K562 (cell line): ENCODE results near the gene CCL24. TPM values are rescaled to one million over a fixed set of nuclear protein-coding genes. Genes with fewer than 3 reads are reported as not detected.

ENCODE experiments used
- BRD4 ChIP-seq: fragments of 200-600 bp; sonication (generic); IDR thresholded peaks from 2 replicates; pipeline ENCODE4 v1.6.1; 2017; ENCODE audit warnings: inconsistent platforms
- CBFB ChIP-seq: sonication (generic); formaldehyde crosslinking; IDR thresholded peaks from 2 replicates; pipeline ENCODE4 v1.4.0; 2020; ENCODE audit warnings: mild to moderate bottlenecking, missing genetic modification reagents
- CCNT2 ChIP-seq: IDR thresholded peaks from 2 replicates; pipeline ENCODE4 v1.6.1; 2011; ENCODE audit warnings: borderline replicate concordance, low read depth, mild to moderate bottlenecking, moderate library complexity, mixed read lengths, low read length; ENCODE audit not compliant: insufficient read length; ENCODE audit errors: extremely low read depth
- GTF2F1 ChIP-seq: IDR thresholded peaks from 2 replicates; pipeline ENCODE4 v1.6.1; 2011; ENCODE audit warnings: low read depth, low read length, improper control_type of control experiment
- KDM5B ChIP-seq: fragments of 200-600 bp; sonication (generic); IDR thresholded peaks from 2 replicates; pipeline ENCODE4 v1.6.1; 2012; ENCODE audit warnings: low read depth, mild to moderate bottlenecking, moderate library complexity, low read length, control low read depth, inconsistent platforms; ENCODE audit not compliant: insufficient replicate concordance
- MCM7 ChIP-seq, 2 experiments: fragments of 450-650 bp; IDR thresholded peaks; 2 replicates each; pipeline ENCODE4 v1.6.1; 2016 to 2018
- POLR3A ChIP-seq: IDR thresholded peaks from 2 replicates; pipeline ENCODE4 v1.6.1; 2011; ENCODE audit warnings: borderline replicate concordance, mild to moderate bottlenecking, moderate library complexity; ENCODE audit not compliant: insufficient read length, insufficient read depth; ENCODE audit errors: extremely low read depth
- ZNF12 ChIP-seq: sonication (generic); formaldehyde crosslinking; IDR thresholded peaks from 2 replicates; pipeline ENCODE4 v1.4.0; 2020; ENCODE audit warnings: mild to moderate bottlenecking, missing genetic modification reagents
- polyA plus RNA-seq, 8 experiments: library from polyadenylated mRNA; depleted of rRNA in 4 of 8; stranded (reverse) in 5 of 8; unstranded in 3 of 8; fragments of >200 nt; fragmentation: Nextera tagmentation in 2 of 8; fragmentation: Illumina TruSeq in 1 of 8; extraction: Ambion mirVana in 2 of 8; extraction: Trizol in 1 of 8; gene quantifications; 2 replicates each; pipeline versions ENCODE4 v1.2.1 to v1.2.3, GENCODE V29; 2011 to 2014; ENCODE audit warnings: inconsistent platforms in 1 of 8, missing spikeins in 1 of 8
- total RNA-seq, 7 experiments: library from RNA; depleted of rRNA in 6 of 7; stranded (reverse); fragments of >200 nt in 6 of 7; fragmentation: Illumina TruSeq in 2 of 7; extraction: Trizol in 2 of 7; gene quantifications; 2 replicates each; pipeline versions ENCODE4 v1.2.1 to v1.2.3, GENCODE V29; 2011 to 2021; ENCODE audit warnings: low replicate concordance in 1 of 7
- TF ChIP-seq, protein P1 (sequence below), 2 experiments: fragments of 450-650 bp in 1 of 2; sonication (generic) in 1 of 2; formaldehyde crosslinking in 1 of 2; IDR thresholded peaks in 1 of 2; conservative IDR thresholded peaks in 1 of 2; 2 replicates each; pipeline versions ENCODE4 v1.6.1 to v1.8.1; 2016 to 2023; ENCODE audit warnings: mild to moderate bottlenecking in 2 of 2, moderate library complexity in 2 of 2, inconsistent platforms in 1 of 2, missing genetic modification reagents in 1 of 2
- TF ChIP-seq, protein P2 (sequence below): fragments of 450-650 bp; formaldehyde crosslinking; IDR thresholded peaks from 2 replicates; pipeline ENCODE4 v1.4.0; 2020; ENCODE audit warnings: mild to moderate bottlenecking, moderate library complexity
- TF ChIP-seq, protein P3 (sequence below): fragments of 250-450 bp; sonication (Bioruptor Pico); IDR thresholded peaks from 2 replicates; pipeline ENCODE4 v1.8.0; 2021; ENCODE audit warnings: moderate library complexity, mild to moderate bottlenecking, inconsistent platforms
- TF ChIP-seq, protein P4 (sequence below): fragments of 250-450 bp; sonication (Bioruptor Pico); IDR thresholded peaks from 2 replicates; pipeline ENCODE4 v1.5.0; 2021
- TF ChIP-seq, protein P5 (sequence below), 2 experiments: fragments of 450-650 bp; IDR thresholded peaks; 2 replicates each; pipeline ENCODE4 v1.6.1; 2016; ENCODE audit warnings: mild to moderate bottlenecking in 2 of 2, borderline replicate concordance in 1 of 2, low read depth in 1 of 2, moderate library complexity in 1 of 2

The CCL24 gene
- total and polyA plus RNA-seq, 9 of the 15 experiments (the other 6 are each of a cell fraction or from before 2014, with no cell fraction given) = 0.45 to 3.6 (median 0.95) TPM; not detected in 1

DNA sequence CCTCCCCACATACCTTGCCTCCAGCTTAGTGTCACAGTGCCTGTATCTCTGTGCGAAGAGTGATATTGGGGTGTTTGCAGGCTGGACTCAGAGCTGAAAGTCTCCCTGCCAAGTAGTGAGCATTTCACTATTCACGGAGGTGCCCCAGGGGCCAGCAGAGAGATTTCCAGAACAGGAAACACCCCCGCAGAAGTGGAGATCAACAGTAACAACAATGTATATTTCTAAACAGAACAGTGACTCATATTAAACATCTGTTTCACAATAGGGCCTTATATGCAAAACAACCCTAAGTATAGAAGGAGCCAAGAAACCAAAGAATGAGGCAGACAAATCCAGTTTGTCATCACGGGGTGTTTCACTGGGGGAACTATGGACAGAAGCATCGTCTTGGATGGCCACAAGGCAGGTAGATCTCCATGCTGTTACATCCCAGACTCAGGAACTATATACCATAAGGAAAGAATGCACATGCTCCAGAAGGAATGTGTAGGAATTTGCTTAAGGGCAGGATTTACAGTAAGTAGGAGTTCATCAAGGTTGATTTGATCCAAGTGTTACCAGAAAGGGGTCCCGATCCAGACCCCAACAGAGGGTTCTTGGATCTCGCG, 29.3 kb upstream of the CCL24 start (continued):
- TF ChIP-seq, protein P1, sequence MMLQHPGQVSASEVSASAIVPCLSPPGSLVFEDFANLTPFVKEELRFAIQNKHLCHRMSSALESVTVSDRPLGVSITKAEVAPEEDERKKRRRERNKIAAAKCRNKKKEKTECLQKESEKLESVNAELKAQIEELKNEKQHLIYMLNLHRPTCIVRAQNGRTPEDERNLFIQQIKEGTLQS (IDR thresholded peaks at IDR 0.05) = peak; percentile 94
- TF ChIP-seq, protein P1 (CRISPR knock-in tag; conservative IDR thresholded peaks at IDR 0.05) = 0 out of 2 replicates have a peak, but pooled peaks have one; percentile 62
- TF ChIP-seq CCNT2 = no peak
- no peak for TF ChIP-seq BRD4
- TF ChIP-seq, protein P2, sequence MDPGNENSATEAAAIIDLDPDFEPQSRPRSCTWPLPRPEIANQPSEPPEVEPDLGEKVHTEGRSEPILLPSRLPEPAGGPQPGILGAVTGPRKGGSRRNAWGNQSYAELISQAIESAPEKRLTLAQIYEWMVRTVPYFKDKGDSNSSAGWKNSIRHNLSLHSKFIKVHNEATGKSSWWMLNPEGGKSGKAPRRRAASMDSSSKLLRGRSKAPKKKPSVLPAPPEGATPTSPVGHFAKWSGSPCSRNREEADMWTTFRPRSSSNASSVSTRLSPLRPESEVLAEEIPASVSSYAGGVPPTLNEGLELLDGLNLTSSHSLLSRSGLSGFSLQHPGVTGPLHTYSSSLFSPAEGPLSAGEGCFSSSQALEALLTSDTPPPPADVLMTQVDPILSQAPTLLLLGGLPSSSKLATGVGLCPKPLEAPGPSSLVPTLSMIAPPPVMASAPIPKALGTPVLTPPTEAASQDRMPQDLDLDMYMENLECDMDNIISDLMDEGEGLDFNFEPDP (CRISPR knock-in tag) = 0 out of 2 replicates have a peak, but pooled peaks have one; percentile 20
- TF ChIP-seq ZNF12 (CRISPR knock-in tag) = no peak
- TF ChIP-seq, protein P3, sequence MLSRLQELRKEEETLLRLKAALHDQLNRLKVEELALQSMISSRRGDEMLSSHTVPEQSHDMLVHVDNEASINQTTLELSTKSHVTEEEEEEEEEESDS = peak; percentile 65; the same call in 1 of the 2 replicates
- TF ChIP-seq, protein P4, sequence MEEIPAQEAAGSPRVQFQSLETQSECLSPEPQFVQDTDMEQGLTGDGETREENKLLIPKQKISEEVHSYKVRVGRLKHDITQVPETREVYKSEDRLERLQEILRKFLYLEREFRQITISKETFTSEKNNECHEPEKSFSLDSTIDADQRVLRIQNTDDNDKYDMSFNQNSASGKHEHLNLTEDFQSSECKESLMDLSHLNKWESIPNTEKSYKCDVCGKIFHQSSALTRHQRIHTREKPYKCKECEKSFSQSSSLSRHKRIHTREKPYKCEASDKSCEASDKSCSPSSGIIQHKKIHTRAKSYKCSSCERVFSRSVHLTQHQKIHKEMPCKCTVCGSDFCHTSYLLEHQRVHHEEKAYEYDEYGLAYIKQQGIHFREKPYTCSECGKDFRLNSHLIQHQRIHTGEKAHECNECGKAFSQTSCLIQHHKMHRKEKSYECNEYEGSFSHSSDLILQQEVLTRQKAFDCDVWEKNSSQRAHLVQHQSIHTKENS = no peak
- TF ChIP-seq, protein P5, sequence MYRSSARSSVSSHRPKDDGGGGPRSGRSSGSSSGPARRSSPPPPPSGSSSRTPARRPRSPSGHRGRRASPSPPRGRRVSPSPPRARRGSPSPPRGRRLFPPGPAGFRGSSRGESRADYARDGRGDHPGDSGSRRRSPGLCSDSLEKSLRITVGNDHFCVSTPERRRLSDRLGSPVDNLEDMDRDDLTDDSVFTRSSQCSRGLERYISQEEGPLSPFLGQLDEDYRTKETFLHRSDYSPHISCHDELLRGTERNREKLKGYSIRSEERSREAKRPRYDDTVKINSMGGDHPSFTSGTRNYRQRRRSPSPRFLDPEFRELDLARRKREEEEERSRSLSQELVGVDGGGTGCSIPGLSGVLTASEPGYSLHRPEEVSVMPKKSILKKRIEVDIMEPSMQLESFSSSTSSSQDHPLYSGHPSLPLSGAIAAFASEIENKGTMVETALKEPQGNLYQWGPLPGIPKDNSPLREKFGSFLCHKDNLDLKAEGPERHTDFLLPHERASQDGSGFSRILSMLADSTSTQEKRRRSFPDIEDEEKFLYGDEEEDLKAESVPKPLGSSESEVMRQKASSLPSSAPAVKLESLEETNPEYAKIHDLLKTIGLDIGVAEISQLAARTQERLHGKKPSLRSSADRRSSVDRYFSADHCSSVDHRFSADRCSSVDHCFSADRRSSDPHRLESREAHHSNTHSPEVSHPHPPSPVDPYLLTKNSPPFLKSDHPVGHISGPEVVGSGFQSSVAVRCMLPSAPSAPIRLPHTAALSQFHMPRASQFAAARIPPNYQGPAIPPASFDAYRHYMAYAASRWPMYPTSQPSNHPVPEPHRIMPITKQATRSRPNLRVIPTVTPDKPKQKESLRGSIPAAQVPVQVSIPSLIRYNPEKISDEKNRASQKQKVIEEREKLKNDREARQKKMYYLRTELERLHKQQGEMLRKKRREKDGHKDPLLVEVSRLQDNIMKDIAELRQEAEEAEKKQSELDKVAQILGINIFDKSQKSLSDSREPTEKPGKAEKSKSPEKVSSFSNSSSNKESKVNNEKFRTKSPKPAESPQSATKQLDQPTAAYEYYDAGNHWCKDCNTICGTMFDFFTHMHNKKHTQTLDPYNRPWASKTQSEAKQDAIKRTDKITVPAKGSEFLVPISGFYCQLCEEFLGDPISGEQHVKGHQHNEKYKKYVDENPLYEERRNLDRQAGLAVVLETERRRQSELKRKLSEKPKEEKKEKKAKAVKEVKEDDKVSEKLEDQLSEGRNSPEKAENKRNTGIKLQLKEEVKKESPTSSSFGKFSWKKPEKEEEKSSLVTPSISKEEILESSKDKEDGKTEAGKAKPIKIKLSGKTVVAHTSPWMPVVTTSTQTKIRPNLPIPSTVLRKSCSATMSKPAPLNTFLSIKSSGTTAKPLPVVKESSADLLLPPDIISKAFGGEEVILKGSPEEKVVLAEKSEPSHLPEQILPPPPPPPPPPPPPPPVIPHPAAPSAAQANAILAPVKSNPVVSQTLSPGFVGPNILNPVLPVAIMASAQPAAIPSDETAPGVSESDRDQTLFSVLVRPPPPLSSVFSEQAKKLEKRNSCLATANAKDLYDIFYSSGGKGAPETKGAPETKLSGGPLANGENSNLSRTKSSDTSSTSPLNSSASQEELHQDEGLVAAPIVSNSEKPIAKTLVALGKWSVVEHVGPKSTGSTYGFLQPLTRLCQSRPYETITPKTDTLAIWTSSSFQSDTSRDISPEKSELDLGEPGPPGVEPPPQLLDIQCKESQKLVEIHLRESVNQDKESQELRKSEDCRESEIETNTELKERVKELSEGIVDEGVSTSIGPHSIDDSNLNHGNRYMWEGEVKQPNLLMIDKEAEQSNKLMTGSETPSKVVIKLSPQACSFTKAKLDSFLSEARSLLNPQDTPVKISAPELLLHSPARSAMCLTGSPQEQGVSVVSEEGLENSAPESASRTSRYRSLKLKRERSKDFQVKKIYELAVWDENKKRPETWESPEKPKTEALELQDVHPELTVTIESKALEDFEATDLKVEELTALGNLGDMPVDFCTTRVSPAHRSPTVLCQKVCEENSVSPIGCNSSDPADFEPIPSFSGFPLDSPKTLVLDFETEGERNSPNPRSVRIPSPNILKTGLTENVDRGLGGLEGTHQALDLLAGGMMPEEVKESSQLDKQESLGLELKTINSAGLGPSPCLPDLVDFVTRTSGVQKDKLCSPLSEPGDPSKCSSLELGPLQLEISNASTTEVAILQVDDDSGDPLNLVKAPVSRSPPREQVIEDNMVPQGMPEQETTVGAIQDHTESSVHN (IDR thresholded peaks at IDR 0.05; ENCODE audit: borderline replicate concordance in 1 of 2, low read depth in 1 of 2) = peak in 1 of 2 experiments; percentile 38; a peak in 1 of 4 replicates
- peak; percentile 76; the same call in 1 of the 2 replicates for TF ChIP-seq GTF2F1
- TF ChIP-seq MCM7 (IDR thresholded peaks at IDR 0.05) = no peak
- TF ChIP-seq CBFB (CRISPR knock-in tag) = no peak
- TF ChIP-seq POLR3A = no peak
- peak; percentile 79 for TF ChIP-seq KDM5B
